NOMO-1 treated with dmso at 0.1 percent for 144 hours (cell line): Measurements from ENCODE around the gene PPP2R3C.
"Not testable (repeated sequence)": the region's sequence is repeated elsewhere in the genome, so short reads cannot be mapped to it uniquely, and the experiment has no call there.

Experiments used
- DNase-seq: peaks from one replicate; lab custom pipeline; 2025; ENCODE audit not compliant: unreplicated experiment; lab: John Stamatoyannopoulos, UW

The PPP2R3C gene

DNA sequence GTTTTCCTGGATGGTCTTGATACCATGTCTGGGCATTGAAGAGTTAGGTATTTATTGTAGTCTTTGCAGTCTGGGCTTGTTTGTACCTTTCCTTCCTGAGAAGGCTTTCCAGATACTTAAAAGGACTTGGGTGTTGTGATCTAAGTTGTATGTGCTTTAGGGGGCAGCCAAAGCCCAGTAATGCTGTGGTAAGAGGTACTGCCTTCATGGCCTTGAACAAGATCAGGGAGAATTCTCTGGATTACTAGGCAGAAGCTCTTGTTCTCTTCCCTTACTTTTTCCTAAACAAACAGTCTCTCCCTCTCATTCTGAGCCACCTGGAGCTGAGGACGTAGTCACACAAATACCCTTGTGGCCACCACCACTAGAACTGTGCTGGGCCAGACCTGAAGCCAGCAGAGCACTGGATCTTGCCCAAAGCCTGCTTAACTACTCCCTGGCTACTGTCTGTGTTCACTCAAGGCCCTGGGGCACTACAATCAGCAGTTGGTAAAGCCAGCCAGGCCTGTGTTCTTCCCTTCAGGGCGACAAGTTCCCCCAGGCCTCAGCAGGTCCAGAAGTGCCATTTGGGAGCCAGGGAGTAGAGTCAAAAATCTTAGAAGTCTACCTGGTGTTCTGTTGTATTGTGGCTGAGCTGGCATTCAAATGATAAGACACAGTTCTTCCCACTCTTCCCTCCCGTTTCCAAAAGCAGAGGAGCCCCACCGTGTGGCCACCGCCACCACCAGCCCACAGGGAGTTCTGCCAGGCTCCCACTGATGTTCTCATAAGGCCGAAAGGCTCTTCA lies 11.9 kb upstream of the PPP2R3C start:
- DNase-seq = no peak

DNA sequence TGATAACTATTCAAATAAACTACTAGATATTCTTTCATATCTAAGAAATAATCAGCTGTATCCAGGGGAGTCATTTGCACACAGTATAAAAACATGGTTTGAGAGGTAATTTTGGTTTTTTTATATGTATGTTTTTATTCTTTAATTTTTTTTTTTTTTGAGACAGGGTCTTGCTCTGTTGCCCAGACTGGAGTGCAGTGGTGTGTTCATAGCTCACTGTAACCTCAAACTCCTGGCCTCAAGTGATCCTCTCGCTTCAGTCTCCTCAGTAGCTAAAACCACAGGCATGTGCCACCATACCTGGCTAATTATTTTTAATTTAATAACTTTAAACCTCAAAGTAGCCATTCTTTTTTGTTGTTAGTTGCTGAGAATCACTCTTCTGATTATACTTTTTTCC lies 2.3 kb upstream of the PPP2R3C start:
- DNase-seq = no peak

DNA sequence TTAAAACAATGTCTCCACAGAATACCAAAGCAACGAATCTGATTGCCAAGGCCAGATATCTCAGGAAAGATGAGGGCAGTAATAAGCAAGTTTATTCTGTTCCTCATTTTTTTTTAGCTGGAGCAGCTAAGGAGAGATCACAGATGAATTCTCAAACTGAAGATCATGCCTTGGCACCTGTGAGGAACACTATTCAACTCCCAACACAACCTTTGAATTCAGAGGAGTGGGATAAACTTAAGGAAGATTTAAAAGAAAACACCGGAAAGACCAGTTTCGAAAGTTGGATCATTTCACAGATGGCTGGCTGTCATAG lies 1.6 kb upstream of the PPP2R3C start:
- no peak for DNase-seq

DNA sequence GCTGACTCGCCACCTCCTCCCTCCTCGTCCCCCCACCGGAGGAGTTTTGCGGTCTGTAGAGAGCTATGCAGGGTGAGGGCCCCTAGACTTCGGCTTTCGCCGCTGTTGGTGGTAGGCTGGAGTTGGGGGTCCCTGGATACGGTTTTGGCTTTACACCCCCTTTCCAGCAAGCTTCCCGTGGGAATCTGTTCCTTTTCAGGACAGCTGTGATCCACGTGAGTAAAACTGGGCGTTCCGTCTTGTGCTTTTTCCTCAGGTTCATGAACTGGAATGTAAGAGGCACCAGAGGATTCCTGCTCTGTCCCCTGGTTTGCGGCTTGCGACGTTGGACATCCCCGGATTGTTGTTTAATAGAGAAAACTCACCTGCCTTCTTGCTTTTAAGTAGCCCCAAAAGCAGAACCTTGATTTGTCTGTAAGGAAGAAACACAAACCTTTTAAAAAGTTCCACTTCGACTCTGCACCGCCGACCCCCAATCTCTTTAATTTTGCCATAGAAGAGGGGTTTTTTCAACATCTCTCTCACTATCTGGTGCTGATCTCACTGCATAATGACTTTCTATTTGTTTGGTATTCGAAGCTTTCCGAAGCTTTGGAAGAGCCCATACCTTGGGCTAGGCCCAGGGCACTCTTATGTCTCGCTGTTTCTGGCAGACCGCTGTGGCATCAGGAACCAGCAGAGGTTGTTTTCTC lies 1.1 kb upstream of the PPP2R3C start:
- no peak for DNase-seq

DNA sequence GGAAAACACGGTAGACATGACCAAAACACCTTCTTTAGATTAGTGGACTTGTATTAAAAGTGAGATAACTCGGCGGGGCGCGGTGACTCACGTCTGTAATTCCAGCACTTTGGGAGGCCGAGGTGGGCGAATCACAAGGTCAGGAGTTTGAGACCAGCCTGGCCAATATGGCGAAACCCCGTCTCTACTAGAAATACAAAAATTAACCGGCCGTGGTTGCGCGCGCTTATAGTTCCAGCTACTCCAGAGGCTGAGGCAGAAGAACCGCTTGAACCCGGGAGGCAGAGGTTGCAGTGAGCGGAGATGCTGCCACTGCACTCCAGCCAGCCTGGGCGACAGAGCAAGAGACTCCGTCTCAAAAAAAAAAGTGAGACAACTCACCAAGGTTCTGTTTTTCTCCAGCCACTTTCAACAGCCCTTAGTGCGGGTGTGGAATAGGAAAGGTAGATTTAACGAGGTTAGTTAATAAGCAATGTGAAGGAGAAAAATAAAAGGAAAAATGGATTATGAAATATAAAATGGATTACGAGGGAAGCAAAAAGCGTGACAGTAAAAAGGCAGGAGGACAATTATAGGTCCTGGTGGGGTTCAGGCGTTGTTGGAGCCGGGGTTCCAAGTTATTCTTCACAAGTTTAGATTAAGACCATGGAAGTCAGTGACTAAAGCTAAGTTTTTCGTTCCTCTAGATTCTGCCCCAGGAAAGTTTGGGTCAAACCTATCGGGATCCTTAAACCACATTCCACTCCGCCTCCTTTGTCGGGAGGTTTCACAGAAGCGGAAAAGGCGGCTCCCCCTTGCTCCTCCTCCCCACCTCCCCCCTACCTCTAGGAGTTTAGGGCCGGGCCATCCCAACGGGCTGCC lies 534 bp downstream of the PPP2R3C start:
- DNase-seq = no peak

DNA sequence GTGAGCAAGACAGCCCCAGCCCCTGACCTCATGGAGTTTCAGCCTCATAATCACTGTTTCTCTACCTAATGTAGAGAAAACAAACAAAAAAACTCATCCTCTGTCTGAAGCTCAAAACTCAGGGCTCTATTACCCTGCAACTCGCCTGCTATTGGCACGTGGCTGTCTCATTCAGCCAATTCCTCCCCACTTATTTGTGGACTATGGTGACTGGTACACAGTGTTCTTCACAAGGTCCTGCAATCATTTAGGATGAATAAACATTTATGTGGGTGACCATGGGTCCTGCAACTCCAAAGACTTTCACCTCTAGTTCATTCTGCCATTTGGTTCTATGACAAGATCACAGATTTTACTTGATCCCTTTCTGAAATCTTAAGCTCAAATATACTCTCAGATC lies 4.7 kb downstream of the PPP2R3C start:
- DNase-seq = no peak

DNA sequence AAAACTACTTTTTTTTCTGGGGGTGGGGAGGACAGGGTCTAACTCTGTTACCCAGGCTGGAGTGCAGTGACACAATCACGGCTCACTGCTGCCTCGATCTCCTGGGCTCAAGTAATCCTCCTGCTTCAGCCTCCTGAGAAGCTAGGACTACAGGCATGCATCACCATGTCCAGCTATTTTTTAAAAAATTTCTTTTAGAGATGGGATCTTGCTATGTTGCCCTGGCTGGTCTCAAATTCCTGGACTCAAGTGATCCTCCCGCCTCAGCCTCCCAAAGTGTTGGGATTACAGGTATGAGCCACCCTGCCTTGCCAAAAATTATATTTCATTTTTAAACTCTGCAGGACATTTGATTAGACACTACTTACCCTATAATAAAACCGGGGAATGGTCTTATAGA lies 5.5 kb downstream of the PPP2R3C start:
- no peak for DNase-seq

DNA sequence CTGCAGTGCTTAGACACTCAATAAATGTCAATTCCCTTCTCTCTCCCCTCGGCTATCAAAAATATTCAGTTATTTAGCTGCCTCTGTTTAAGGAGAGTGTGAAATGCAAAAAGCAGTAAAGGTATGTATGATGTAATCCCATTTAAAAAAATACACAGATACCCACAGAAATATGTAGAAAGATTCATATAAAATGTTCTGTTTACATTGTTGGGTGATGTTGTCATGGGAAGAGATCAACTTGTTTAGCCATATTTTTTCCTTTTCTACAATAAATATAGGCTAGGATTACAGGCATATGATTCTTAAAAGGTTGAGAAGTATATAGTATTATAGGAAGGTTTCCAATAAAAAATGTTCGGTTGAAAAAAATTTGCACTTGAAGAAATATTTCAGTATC lies 7.8 kb downstream of the PPP2R3C start:
- DNase-seq = no peak

DNA sequence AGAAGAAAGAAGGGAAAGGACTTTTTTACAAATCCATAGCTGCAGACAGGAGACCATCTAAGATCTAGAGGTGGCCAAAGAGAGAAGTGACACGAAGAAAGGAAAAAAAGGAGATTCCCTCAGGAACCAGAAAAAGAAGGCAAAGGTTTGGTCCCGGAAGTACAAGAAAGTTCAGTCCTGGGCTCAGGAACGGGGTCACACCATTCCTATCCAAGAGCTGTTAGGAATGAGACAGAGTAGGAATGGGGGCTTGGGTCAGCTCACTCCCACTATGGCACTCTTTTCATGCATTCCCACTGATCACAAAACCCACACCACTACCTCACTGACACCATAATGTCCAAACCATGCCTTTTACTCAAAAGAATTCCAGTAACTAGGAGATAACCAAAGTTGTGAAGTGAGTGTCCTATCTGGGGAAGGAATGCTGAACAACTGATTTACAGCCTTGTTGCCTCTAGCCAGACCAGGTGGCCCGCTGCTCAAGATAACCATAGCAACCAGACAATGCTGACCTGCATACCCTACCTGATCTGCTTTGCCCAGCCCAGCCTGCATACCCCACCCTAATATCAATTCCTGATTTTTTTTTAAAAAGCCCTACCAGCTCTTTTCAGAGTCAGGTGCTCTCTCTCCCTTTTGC lies 8.4 kb downstream of the PPP2R3C start:
- DNase-seq = no peak

DNA sequence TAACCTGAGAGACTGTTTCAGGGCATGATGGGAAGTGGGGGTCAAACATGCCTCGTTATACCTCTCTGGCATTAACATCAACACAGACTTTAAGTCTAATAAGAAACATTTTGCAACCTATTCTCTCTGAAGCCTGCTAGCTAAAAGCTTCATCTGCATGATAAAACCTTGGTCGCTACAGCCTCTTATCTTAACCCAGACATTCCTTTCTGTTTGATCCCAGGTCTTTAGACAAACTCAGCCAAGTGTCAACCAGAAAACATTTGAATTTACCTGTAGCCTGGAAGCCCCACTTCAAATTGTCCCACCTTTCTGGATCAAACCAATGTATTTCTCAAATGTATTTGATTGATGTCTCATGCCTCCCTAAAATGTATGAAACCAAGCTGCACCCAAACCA lies 9.1 kb downstream of the PPP2R3C start:
- DNase-seq = no peak

DNA sequence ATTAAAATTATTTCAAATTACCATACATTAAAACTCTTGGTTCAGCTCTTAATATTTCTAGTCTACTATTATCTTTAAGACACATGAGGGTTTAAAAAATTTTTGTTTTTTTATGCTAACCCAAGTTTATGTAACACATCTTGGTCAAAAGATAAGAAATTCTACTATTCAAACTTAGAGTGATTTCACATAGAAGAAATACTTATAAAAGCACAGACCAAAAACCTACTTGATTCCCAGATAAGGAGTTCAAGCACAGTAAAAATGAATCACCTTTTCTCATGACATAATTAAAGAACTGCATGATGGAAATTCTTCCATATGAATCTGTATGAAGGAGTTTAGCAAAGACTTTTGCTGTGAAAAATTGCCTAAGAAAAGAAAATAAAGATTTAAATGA lies 13.9 kb downstream of the PPP2R3C start:
- DNase-seq = no peak

DNA sequence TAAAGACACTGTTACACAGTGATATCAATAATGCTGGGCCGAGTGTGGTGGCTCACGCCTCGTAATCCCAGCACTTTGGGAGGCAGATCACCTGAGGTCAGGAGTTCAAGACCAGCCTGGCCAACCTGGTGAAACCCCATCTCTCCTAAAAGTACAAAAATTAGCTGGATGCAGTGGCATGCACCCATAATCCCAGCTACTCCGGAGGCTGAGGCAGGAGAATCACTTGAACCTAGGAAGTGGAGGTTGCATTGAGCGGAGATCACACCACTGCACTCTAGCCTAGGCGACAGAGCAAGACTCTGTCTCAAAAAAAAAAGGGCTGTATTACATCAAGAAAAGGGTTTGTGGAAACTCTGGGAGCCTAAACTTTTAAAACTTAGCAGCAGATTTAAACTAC lies 27.1 kb downstream of the PPP2R3C start:
- not testable (repeated sequence) for DNase-seq

DNA sequence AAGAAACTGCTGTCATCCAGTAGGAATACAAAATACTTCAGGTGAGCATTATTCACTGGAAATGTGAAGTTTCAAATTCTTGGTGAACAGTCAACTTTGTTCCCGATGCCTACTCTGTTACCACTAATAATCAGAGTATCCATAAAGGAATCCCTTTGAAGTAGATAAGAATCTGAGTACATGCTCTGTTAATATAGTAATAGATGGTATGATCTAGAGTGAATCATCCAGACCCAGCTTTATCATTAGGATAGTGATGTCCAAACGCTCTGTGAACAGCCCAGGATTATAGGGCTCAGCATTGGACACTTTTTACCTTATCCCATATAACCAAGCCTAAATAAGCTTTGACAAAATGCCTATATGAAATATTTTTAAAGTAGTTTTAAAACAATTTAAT lies 33.3 kb downstream of the PPP2R3C start:
- no peak for DNase-seq

DNA sequence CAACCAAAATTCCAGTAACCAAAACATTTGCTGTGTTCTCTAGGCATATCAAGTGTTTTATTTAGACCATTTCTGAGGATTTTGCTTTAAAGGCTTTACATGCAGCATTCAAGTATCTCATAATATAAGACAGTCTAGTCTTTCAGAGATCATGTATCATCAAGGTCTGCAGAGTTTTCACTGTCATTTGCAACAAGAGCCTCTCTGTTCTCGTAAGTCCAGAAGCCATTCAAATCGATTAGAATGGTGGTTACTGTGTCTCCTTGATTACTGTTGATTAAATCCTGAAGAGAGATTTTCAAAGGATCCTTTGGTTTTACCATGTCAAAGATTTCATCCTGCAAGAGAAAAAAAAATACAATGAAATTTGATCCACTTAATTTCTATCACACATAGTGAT lies 36.3 kb downstream of the PPP2R3C start:
- DNase-seq = no peak

DNA sequence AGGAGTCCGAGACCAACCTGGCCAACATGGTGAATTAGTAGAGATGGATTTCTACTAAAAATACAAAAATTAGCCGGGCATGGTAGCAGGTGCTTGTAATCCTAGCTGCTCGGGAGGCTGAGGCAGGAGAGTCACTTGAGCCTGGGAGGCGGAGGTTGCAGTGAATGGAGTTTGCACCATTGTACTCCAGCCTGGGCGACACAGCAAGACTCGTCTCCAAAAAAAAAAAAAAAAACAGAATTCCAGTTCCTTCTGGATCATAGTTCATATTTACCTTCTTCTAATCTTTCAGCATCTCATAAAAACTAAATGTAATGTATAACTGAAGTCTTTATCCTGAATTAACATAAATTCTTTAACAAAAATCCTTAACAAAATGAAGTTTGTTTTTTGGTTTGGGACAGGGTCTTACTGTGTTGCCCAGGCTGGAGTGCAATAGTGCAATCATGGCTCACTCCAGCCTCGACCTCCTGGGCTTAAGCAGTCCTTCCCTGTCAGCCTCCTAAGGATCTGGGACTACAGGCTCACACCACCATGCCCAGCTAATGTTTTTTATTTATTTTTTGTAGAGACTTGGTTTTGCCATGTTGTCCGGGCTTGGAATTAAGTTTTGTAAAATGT lies 38.1 kb downstream of the PPP2R3C start:
- DNase-seq = no peak

DNA sequence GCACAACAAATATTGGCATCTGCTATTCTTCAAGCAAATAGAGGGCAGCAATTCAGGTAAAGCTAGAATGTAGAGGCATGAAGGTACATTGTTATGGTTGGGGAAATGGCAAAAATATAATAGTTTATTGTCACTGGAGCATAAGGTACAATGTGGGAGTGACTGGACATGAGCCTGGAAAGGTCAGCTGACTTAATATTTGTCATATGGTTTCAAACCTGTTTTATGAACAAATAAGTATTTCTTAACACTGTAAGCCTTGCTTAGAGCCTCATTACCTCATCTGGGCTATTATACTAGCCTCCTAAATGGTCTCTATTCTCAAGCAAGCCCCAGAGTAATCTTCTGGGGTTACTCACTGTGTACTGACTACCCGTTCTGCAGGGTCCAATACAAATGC lies 42.0 kb downstream of the PPP2R3C start:
- no peak for DNase-seq

DNA sequence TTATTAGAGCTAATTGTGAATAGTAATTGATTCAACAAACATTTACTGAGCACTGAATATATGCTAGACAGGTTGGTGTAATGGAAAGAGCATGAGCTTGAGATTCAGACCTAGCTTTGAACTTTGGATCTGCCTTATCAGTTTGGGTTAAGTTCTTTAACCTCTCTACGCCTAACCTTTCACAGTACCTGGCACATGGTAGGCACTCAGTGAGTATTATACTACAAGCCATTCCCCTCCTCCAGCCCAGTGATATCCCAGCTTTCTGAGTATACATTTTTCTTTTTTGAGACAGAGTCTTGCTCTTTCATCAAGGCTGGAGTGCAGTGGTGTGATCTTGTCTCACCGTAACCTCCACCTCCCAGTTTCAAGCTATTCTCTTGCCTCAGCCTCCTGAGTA lies 43.7 kb downstream of the PPP2R3C start:
- no peak for DNase-seq

DNA sequence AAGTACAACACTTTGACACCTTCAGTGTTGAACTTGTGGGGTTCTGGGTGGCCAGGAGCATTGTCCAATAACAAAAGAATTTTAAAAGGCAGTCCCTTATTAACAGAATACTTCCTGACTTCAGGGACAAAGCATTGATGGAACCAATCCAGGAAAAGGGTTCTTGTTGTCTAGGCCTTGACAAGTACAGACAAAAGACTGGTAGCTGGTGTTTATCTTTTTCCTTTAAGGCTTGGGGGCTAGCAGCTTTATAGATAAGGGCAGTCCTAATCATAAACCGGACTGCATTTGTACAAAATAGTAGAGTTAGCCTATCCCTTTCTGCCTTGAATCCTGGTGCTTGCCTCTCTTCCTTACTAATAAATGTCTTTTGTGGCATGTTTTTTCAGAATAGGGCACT lies 48.3 kb downstream of the PPP2R3C start:
- no peak for DNase-seq

DNA sequence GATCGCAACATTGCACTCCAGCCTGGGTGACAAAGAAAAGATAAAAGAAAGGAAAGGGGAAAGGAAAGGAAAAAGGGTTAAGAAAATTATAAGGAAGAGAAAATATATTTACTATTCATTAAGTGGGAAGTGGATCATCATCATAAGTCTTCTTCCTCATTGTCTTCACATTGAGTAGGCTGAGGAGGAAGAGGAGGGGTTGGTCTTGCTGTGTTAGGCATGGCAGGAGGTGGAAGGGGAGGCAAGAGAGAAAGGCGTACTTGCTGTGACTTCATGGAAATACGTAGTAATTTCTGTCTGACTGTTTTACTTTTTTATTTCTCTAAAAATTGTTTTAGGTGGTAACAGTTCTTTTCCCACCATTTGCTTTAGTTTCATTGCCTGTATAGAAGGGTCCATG lies 49.6 kb downstream of the PPP2R3C start:
- DNase-seq = no peak

DNA sequence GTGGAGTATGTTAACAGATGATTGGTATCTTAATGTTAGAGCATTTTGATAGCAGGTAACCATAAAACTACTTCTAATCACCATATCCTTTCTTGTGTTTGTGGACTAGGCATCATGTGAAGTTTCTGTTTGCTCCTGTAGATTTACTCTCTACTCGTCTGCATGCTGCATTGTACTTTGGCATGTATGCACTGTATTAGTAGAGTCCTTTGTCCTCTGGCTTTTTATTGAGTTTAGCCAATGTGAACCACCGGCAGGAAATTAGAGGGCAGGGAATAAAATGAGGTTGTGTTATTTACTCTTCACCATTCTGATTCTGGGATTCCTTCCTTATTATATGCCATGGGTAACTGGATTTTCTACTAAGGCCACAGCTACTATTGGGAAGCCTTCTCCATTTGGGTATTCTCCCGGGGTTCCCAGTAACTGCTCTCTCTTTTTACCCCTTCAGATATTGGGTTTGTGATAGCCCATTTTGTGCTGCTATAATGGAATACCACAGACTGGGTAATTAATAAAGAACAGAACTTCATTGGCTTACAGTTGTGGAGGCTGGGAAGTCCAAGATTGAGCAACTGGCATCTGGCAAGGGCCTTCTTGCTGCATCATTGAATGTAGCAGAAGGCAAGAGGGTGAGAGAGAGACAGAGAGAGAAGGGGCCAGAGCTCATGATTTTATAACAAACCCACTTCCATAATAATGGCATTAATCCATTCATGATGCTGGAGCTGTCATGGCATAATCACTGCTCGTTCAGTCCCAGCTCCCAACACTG lies 53.4 kb downstream of the PPP2R3C start:
- no peak for DNase-seq
